ENCODE results near the gene TRIM17.

The TRIM17 gene

DNA sequence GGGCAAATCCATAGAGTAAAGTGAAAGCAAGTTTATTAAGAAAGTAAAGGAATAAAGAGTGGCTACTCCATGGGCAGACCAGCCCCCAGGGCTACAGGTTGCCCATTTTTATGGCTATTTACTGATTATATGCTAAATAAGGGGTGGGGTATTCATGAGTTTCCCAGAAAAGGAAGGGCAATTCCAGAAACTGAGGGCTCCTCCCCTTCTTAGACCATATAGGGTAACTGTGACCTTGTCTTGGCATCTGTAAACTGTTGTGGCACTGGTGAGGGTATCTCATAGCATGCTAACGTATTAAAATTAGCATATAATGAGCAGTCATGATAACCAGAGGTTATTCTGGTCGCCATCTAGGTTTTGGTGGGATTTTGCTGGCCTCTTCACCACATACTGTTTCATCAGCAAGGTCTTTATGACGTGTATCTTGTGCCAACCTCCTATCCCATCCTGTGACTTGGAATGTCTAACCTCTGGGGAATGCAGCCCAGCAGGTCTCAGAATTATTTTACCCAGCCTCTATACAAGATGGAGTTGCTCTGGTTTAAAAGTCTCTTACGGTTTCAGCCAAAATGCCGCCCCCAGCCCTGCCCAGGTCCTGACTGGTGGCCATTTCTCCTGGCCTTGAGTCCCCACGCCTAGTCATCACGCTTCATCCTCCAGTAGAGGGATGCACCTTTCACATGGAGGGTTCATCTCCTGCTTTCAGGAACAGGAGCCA lies 982 bp upstream of the TRIM17 start:
- no peak for DNase-seq (ENCODE audit: extremely low read depth in 1 of 2, low read depth in 1 of 2)

DNA sequence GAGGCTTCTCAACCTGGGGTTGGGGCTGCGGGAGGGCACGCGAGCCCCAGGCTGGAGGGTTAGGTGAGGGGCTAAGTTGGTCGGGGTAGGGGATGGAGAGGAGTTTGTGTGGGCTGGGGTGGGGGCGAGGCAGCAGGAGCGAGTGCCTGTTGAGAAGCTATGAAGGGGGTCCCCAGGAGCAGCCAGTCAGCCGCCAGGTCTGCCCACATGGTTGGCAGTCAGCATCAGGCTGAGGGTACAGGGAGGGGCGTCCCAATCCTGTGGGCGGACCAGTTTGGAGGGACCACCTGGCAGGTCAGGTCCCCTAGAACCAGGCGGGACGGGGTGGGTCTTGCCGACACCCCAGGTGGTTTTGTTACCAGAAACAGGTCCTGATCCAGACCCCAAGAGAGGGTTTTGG lies 400 bp upstream of the TRIM17 start:
- no peak for DNase-seq (ENCODE audit: extremely low read depth in 1 of 2, low read depth in 1 of 2)

DNA sequence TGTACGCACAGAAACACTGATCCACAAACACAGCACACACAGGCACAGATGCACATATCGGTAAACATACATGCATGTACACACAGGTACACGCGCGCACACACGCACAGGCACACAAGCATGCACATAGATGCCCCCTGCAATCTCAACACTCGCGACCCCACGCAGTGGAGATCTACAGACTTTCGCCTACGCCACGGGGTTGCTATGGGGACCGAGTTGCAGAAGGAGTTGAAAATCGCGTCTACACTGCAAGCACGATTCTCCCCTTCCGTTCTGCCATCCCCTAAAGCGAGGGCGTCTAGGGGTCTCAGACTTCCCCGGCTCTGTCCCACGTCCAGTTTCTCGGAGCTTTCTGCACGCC lies 826 bp downstream of the TRIM17 start:
- DNase-seq (ENCODE audit: extremely low read depth in 1 of 2, low read depth in 1 of 2), result no peak

DNA sequence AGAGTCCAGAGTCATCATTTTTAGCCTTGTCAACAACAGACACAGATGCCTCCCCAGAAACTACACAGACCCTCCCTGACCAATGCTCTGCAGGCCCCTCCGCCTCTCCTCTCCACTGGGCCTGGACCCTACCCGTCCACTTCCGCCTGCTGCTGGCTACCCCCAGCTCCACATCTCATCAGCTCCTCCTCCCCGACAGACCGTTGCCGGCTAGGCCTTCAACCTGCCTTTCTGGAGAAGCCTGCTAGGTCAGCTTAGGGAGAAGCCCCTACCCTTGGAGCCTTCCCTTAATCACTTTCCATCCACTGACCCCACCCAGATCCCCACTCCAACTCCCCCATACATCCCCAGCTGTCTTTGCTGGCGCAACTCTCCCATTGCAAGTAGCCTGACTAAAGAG lies 1.4 kb downstream of the TRIM17 start:
- no peak for DNase-seq (ENCODE audit: extremely low read depth in 1 of 2, low read depth in 1 of 2)

DNA sequence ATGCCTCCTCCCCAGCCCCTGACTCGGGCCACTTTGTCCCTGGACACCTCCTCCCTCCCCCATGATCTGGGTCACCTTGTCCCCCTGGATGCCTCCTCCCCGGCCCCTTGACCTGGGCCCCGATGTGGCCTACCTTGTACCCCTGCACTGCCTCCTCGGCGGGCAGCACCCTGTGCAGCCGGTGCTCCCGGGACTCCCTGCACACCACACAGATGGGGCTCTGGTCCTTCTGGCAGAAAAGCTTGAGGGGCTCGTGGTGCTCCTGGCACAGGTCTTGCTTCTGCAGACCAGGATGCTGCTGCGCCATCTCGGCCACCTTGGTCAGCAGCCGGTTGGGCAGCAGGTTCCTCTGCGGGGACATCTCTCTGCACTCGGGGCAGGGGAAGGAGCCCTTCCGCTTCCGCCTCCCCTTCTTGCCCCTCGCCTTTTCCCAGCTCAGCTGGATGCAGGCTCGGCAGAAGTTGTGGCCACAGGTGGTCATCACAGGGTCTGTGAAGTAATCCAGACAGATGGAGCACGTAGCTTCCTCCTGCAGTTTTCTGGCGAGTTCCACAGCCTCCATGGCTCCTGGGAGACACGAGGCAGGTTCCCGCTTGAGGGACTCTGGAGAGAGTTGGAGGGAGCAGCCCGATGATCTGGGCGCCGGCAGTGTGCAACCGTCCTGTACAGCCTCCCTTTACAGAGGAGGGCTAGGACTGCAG lies 2.0 kb downstream of the TRIM17 start:
- no peak for DNase-seq (ENCODE audit: extremely low read depth in 1 of 2, low read depth in 1 of 2)

DNA sequence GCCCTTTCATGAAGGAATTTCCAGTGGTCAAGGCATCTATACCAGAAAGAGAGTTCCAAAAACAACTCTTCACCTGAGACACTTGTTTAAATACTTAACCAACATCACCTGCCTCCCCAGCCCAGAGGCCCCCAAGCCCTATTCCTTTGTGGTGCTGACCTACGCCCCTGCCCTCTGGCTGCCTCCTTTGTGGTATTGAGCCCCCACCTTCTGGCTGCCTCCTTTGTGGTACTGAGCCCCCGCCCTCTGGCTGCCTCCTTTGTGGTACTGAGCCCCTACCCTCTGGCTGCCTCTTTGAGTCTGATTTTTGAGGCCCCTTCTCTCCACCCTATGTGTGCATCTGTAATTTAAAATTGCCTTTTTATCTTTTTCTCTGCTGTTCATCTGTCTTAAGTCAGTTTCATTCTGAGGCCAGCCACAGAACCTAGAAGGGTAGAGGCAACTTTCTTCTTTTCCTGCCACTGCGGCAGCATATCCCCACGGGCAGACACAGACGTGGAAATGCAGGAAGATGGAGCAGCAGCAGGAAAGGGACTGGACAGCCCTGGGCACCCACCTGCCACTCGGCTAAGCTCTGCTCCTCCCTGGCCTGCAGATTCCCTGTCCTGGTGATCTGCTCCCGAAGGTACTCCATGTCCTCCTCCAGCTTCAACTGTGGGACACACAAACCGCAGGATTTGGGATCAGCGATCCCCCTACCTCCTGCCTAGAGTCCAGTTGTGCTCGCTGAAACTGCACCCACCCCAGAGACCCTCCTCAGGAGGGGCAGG lies 3.2 kb downstream of the TRIM17 start:
- DNase-seq (ENCODE audit: extremely low read depth in 1 of 2, low read depth in 1 of 2), result no peak

DNA sequence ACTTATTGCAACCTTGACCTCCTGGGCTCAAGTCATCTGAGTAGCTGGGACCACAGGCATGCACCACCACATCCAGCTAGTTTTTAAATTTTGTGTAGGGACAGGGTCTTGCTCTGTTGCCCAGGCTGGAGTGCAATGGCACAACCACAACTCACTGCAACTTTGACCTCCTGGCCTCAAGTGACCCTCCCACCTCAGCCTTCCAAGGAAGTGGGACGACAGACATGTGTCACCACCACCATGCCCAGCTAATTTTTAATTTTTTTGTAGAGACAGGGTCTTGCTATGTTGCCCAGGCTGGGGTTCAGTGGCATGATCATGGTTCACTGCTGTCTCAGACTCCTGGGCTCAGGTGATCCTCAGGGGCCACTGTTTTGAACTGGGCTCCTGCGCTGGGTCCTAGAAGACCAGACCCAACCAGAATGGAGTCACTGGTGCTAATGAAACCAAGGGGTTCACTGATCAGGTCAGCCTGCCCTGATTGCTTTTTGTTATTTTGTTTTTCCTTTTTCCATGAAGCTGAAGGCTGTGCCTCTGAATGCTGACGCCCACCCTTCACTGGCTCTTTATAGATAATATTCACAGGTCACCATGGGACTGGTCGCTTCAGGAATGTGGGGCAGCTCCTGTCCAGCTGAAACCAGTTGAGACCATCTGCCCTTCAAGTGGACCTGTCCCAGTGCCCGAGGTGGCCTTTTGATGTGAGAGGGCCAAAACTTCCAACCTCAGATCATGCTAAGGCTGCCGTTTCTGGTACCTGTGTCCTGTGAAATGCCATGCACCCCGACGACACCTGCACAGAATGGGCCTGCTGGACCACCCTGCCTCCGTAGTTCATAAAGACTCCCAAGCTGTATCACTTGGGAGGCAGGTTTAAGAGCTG lies 4.9 kb downstream of the TRIM17 start:
- no peak for DNase-seq (ENCODE audit: extremely low read depth in 1 of 2, low read depth in 1 of 2)

DNA sequence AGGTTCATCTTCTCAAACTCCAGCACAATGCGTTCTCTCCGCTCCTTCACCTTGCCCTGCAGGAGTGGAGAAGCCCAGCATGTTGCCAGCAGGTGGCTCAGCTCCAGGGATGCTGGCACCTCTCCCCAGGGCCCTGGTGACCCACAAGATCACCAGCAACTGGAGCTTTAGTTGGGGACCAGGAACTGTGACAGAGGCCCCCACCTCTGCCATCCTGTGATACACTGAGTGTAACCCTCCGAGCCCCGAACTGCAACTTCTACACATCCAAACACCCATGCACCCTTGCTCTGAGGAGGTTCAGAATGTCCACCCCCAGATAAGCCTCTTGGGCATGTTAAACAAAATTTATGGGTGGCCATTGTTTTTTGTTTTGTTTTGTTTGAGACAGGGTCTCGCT lies 5.5 kb downstream of the TRIM17 start:
- no peak for DNase-seq (ENCODE audit: extremely low read depth in 1 of 2, low read depth in 1 of 2)

DNA sequence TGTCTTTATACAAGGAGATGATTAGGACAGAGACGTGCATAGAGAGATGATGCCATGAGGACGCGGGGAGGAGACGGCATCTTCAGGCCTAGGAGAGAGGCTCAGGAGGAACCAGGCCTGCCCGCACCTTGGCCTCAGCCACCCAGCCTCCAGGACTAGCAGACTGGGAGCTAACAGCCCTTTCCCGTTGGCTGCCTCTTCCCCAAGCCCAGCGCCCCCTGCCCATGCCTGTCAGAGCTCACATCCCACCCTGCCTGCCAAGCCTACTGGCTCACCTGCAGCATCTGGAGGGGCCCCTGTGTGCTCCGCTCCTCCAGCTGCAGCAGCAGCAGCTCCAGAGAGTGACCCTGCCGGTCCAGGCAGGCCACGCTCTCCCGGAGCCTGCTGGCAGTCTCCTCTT lies 6.0 kb downstream of the TRIM17 start:
- no peak for DNase-seq (ENCODE audit: extremely low read depth in 1 of 2, low read depth in 1 of 2)

DNA sequence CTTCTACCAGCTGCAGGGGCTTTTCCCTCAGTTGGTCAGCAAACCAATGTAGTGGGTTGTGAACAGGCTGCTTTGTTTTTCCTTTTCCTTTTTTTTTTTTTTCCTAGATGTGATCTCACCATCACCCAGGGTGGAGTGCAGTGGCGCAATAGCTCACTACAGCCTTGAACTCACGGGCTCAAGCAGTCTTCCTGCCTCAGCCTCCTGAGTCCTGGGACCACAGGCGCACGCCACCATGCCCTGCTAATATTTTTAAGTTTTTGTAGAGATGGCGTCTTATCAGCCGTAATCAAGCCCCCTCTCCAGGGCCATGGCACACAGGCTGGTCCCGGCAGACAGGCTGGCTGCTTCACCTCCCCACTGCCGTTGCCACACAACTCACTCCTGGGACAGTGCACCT lies 6.6 kb downstream of the TRIM17 start:
- no peak for DNase-seq (ENCODE audit: extremely low read depth in 1 of 2, low read depth in 1 of 2)

DNA sequence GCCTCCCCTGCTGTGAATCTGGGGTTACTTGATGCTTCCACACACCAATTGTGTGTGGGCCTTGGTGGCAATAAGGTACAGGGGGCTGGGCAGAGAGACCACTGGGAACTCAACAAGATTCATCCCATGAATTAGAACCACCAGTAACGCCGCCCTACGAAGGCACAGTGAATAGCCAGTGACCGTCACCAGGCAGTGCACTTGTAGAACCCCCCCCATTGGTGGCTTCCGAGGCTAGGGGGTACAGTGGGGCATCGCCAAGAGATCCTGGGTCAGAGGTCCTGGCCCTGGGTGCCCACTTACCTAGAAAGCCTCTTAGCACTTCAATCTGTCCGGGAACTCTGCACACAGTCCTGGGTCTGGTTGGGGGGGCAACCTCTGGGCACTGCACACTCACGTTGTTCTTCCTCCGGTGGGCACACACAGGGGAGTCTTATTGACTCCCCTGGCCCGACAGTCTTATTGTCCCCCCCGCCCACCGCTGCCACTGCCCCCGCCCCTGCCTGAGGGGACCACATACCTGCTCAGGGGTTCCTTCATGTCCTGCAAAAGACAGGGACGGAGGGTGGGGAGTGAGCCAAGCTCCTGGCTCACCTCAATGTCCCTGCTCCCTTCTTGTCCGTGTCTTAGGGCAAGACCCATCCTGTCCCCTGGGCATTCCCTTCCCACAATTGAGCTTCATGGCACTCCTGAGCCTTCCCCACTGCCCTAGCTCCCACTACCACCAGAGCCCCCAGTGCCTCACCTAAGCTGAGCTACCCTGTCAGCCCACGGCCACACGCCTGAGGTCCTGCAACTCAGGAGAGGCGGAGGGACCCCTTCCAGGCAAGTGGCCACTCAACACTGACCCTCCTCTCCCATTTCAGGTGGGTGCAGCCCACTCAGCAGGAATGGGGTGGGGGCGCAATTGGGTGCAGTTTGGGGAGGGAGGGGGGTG lies 7.5 kb downstream of the TRIM17 start:
- DNase-seq (ENCODE audit: extremely low read depth in 1 of 2, low read depth in 1 of 2), result no peak

DNA sequence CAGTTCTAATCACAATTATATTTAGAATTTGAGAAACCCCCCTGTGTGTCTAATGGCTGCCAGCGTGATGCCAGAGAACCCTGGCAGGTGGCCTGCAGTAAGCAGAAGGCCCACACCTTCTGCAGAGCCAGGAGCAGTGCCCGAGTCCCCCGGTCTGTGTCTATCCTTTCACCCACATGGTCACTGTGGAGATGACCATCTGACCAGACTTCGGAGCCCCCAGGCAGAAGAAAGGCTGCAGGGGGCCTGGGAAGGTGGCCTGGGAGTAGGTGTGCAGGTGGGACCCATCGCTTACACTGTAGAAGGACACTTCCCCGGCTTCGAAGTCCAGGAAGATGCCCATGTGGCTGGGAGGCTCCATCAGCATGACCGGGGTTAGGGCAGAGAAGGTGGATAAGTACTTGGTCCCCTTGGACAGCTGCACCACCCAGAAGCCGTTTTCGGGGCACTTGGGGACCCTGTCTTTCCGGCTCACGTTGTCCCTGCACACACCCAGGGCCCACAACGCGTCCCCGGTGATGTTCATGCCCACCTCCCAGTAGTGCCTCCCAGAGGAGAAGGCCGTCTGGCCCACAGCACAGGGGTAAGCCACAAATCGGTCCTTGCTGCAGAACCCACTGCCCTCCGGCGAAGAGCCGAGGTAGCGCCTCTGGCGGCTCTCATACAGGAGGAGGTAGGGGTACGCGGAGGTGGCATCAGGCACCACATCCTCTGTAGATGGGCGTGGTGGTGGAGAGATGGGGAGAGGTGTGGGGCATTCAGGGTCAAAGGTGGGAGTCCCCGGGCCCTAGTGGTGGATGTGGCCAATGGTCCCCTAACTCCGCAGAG lies 8.4 kb downstream of the TRIM17 start:
- DNase-seq (ENCODE audit: extremely low read depth in 1 of 2, low read depth in 1 of 2), result no peak

DNA sequence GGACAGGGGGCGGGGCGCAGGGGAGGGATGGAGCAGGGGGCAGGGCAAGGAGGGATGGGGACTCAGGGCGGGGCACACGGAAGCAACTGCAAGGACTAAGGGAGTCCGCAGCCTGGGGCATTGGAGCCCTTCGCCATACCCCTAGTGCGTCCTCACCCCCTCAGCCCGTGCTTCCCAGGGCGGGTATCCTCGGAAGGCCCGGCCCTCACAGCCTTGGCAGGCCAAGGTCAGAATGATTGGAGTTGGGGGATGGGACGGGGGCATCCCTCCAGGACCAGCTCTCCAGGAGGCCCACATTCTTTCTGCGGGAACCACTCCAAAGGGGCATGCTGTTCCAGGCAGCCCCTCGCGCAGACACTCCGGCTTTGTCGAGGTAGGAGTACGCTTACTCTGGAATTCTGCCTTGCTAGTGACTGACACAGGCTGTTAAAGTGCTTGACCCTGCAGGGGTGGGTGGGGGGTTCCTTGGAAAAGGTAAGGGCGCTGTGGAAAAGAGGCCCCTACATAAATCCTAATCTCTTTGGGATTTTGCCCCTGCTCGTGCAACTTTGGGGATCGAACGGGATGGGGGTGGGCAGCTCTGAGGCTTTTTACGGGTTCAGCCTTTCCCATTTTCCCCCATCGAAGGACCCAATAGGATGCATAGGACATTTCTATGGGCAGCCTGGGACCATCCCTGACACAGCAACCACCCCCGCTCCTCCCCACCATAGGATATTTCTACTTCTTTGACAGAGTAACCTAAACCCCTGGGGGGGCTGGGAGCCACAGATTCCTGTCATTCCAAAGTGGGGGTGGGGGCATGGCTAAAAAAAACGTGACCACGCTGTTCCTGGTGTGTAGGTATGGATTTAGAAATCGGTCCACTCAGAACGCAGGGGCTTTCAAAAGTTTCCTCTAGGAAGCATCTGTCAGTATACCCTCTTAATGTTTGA lies 9.3 kb downstream of the TRIM17 start:
- DNase-seq (ENCODE audit: extremely low read depth in 1 of 2, low read depth in 1 of 2), result no peak

DNA sequence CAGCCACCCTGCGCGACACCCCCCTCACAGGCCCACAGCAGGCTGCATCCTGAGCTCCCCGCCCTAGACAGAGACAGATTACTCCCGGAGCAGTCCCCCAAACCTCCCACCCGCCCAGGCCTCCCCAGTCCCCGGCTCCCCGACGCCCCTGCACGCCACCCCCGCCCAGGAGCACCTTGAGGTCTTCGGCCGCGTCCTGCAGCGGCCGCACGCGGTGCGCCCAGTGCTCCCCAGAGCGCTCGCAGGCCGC lies 10.8 kb downstream of the TRIM17 start:
- DNase-seq (ENCODE audit: extremely low read depth in 1 of 2, low read depth in 1 of 2), result no peak

DNA sequence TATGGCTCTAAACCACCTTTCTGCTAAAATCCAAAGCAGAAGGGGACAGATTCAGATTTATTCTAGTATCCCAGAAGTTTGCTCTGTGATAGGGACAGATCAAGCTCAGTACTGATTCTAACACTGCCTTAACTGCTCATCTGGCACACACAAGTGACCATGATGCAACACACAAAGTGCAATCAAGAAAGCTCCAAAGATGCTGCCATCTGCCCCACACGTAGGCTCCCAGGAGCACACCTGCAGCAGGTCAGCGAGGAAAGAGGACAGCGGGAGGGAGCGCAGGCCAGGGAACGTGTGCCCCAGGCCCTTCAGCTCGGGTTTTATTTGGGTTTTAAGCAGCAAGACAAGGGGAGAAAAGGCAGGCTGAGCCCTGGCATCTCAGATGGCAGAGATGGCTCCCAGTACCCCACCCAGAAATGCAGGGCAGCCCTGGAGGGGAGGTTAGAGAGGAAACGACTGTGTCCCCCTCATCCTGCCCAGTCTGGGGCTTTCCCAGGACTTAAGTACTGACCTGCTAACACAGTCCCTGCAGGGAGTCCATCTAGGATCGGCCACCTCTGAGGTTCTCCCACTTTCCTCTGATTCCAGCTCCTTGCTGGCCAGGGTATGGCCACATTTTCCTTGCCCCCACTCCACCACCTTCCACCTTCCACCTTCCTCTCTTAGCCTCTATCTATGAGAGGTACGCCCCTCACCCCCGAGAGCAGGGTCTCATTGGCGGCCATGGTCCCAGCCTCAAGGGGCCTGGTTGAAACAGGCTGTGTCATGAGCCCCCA lies 11.3 kb downstream of the TRIM17 start:
- DNase-seq (ENCODE audit: extremely low read depth in 1 of 2, low read depth in 1 of 2), result no peak

DNA sequence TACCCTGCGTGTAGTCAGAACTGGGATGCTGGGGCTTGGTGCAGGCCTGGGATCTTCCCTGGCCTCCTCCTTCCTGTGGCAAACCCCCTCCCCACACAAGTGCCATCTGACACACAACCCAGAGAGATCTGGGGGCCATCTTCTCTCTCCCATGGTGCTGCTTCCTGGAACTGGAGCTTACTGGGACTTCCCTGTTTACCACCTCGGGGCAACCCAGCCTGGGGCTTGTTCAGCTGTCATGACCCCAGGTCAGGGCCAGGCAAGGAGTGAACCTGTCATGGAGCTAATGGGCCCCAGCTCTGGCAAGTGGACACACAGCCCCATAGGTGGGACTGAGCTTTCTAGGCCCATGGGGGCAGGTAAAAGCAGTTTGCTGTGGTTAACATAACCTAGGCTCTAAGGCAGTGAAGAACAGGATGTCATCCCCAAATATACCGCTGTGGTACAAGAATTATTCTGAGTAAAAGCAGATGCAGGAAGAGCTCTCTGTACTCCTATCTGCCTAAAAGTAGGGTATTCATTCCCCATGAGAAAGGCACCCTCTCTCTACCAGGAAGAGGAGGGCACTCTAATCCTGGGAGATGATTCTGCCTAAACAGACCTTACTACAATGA lies 12.4 kb downstream of the TRIM17 start:
- DNase-seq (ENCODE audit: extremely low read depth in 1 of 2, low read depth in 1 of 2), result no peak

DNA sequence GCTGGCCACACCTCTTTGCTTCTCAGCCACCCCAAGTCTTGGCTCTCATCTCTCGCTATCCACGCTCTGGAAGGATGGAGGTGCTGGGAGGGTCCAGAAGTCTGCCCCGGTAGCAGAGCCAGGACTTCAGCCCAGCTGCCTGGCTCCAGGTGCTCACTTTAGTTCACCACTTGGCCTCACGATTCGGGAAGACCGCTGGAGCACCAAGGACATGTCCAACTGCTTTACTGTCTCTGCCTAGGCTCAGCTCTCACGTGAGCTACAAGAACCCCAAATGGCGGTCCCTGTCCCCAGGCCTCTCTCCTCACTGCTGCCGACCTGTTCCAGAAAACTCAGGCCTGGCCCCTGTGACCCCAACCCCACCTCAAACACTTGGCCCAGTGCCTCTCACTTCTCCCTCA lies 13.4 kb downstream of the TRIM17 start:
- no peak for DNase-seq (ENCODE audit: extremely low read depth in 1 of 2, low read depth in 1 of 2)

Data from stimulated activated CD8-positive, alpha-beta memory T cell treated with anti-CD3 and anti-CD28 coated beads, Interleukin-7, amount 100 ng/mL, for 48 hours (primary cell).